PC-9 (cell line): ENCODE data around the gene KCNN3.

ENCODE experiments used
- CTCF ChIP-seq: fragments of 200-600 bp; sonication (generic); conservative IDR thresholded peaks from 2 replicates; pipeline ENCODE4 v1.6.1; 2017; ENCODE audit warnings: mixed run types, antibody characterized with exemption, mild to moderate bottlenecking, moderate library complexity
- EZH2 ChIP-seq: fragments of 200-600 bp; sonication (generic); IDR thresholded peaks from 2 replicates; pipeline ENCODE4 v1.8.0; 2017; ENCODE audit warnings: antibody characterized with exemption, low read depth

DNA sequence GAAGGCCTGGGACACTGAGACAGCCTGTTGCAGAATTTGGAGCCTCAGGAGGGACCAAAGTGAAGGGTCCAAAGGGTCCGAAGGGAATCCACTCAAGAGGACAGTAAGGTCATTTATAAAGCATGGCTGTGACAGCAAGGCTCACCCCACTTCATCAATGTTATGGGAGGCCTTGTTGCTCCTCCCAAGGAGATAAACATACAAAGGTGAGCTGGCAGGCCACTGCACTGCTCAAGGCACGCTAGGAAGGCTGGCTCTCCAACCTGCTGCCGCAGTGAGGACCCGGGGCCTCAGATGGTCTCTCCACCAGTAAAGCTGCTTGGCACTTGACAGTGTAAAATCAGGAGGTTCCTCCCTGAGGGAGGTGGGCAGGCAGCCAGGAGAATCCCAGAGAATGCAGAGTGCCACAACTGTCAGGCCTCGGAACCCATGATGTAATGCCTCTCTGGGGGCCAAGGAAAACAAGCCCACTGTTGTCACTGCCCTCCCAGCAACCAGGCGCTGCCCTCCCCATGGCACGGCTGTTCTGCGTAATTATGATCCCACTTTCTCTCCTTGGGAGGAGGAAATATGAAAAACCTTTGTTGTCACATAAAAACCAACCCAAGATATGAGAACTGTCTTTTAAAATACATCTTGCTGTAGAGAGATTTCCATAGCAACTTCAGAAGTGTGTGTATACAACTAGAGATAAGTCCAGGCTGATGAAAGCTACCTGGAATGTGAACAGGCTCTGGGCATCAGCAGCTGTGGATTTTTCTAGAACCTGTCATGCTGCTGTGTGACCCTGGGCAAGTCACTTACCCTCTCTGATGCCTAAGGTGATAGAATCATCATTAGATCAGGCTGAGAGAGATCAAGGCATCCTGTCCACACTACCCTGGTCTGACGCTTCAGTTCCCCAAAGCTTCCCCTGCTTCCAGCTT, 102.5 kb downstream of the KCNN3 start:
- TF ChIP-seq CTCF (no peak), EZH2 (no peak)
